DOHH2 (cell line): ENCODE measurements around the gene STRN.

Experiments
- H3F3A ChIP-seq: fragments of 200-600 bp; sonication (generic), shearing (Covaris generic); 2 replicates; pipeline ENCODE4 v1.6.0; 2016; ENCODE audit warnings: antibody characterized with exemption, mild to moderate bottlenecking; ENCODE audit not compliant: control insufficient read depth, insufficient read depth
- H3K27ac ChIP-seq: fragments of 200-600 bp; sonication (generic); 2 replicates; pipeline ENCODE4 v1.5.1; 2014; ENCODE audit warnings: low read depth, mild to moderate bottlenecking, low read length, moderate library complexity
- H3K27me3 ChIP-seq: fragments of 200-600 bp; sonication (generic); 2 replicates; pipeline ENCODE4 v1.6.1; 2014; ENCODE audit warnings: mild to moderate bottlenecking, low read length, mixed read lengths; ENCODE audit not compliant: control insufficient read depth
- H3K36me3 ChIP-seq: fragments of 200-600 bp; sonication (generic); 2 replicates; pipeline ENCODE4 v1.6.1; 2014; ENCODE audit warnings: mild to moderate bottlenecking, low read length, moderate library complexity, mixed read lengths; ENCODE audit not compliant: control insufficient read depth
- H3K4me1 ChIP-seq: fragments of 200-600 bp; sonication (generic); 2 replicates; pipeline ENCODE4 v1.6.1; 2014; ENCODE audit warnings: mild to moderate bottlenecking, low read length, mixed read lengths; ENCODE audit not compliant: control insufficient read depth
- H3K4me2 ChIP-seq: fragments of 200-600 bp; sonication (generic); 2 replicates; pipeline ENCODE4 v1.6.0; 2014; ENCODE audit warnings: mild to moderate bottlenecking, low read length, moderate library complexity
- H3K4me3 ChIP-seq: fragments of 200-600 bp; sonication (generic); 2 replicates; pipeline ENCODE4 v1.5.1; 2014; ENCODE audit warnings: mild to moderate bottlenecking, low read length, mixed read lengths
- H3K79me2 ChIP-seq: fragments of 200-600 bp; sonication (generic); 2 replicates; pipeline ENCODE4 v1.6.1; 2014; ENCODE audit warnings: mild to moderate bottlenecking, low read length, mixed read lengths; ENCODE audit not compliant: control insufficient read depth
- H3K9me2 ChIP-seq: fragments of 200-600 bp; sonication (generic); replicated peaks from 2 replicates; pipeline ENCODE4 v1.6.1; 2014; ENCODE audit warnings: mild to moderate bottlenecking, low read length, mixed read lengths; ENCODE audit not compliant: control insufficient read depth
- H3K9me3 ChIP-seq: fragments of 200-600 bp; sonication (generic); 2 replicates; pipeline ENCODE4 v1.6.1; 2014; ENCODE audit warnings: antibody characterized with exemption, low read length, mixed read lengths; ENCODE audit not compliant: control insufficient read depth, insufficient read depth
- H4K20me1 ChIP-seq: fragments of 200-600 bp; sonication (generic); 2 replicates; pipeline ENCODE4 v1.6.0; 2014; ENCODE audit warnings: low read depth, mild to moderate bottlenecking, antibody characterized with exemption, low read length, moderate library complexity; ENCODE audit not compliant: control insufficient read depth, insufficient read depth
- CTCF ChIP-seq: fragments of 200-600 bp; sonication (generic); IDR thresholded peaks from one replicate; pipeline ENCODE4 v1.5.1; 2014; ENCODE audit warnings: antibody characterized with exemption, mild to moderate bottlenecking, low read depth, low read length; ENCODE audit not compliant: poor library complexity, severe bottlenecking
- EZH2phosphoT487 ChIP-seq: fragments of 200-600 bp; sonication (generic); IDR thresholded peaks from 2 replicates; pipeline ENCODE4 v1.6.1; 2017; ENCODE audit warnings: borderline replicate concordance, mild to moderate bottlenecking, antibody characterized with exemption, low read length, moderate library complexity, mixed read lengths

Gene STRN

DNA sequence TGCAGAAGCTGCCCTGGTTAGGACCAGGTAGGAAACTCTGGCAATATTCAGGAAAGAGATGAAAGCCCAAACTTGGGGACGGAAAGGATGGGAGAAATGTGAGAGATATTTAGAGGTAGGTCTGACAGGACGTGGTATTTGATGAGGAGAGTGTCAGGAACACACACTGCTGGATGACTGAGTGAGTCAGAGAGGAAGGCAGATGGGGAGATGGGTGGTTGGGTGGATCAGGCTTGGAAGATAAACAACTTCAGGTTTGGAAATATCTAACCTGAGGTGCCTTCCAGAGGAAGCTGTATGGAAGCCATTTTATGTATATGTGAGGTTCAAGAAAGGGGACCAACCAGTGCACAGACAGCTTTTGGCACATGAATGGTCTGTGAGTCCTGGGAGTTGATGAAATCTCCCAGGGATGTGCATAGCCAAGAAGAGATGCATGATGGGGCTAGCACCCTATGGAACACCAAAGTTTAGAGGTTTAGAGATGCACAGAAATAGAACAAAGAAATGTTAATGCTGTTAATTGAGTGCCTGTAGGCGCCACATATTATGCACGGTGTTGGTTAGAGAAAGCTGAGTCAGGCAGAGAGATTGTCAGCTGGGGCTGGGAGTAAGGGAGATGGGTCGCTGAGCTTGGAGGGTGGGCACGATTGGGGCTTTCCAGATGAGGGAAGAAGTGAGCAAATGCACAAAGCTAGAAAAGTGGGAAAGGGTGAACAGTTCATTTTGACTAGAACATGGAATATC is 168.8 kb downstream of the STRN start:
- H3K27me3 ChIP-seq, result peaks cover 19% of the 10 kb centered on the region
- H3K4me1 ChIP-seq, result no peaks in the 10 kb centered on the region
- H3K9me2 ChIP-seq, result no peaks in the 10 kb centered on the region
- H3K36me3 ChIP-seq, result no peaks in the 10 kb centered on the region
- H3K4me3 ChIP-seq, result no peak overlapping the region
- H3F3A ChIP-seq, result no peaks in the 10 kb centered on the region
- H4K20me1 ChIP-seq, result no peaks in the 10 kb centered on the region
- H3K4me2 ChIP-seq, result no peak overlapping the region
- no peaks in the 10 kb centered on the region for H3K79me2 ChIP-seq
- no peak overlapping the region for H3K27ac ChIP-seq
- TF ChIP-seq EZH2phosphoT487 (no peak), CTCF (no peak)
- no peaks in the 10 kb centered on the region for H3K9me3 ChIP-seq
